Kidney epithelial cell (primary cell): ENCODE data around the gene MPC1. TPM values are rescaled to one million over a fixed set of nuclear protein-coding genes. Genes with fewer than 3 reads are reported as not detected.
"Not testable (repeated sequence)": the region's sequence is repeated elsewhere in the genome, so short reads cannot be mapped to it uniquely, and the experiment has no call there.

Experiments
- DNase-seq: peaks from one replicate; pipeline ENCODE4 v3.0.0-alpha.2; 2010; ENCODE audit warnings: low read depth
- H3K27me3 ChIP-seq: 2 replicates; pipeline ENCODE4 v1.6.0; 2011; ENCODE audit warnings: low read length; ENCODE audit not compliant: control insufficient read depth, insufficient read depth
- H3K36me3 ChIP-seq: 2 replicates; pipeline ENCODE4 v1.5.1; 2011; ENCODE audit warnings: low read length; ENCODE audit not compliant: control insufficient read depth, insufficient read depth
- H3K4me3 ChIP-seq: 2 replicates; pipeline ENCODE4 v1.5.1; 2011; ENCODE audit warnings: low read depth, mild to moderate bottlenecking, control low read depth, low read length
- total RNA-seq: library from RNA; depleted of rRNA; stranded (reverse); fragments of >200 nt; gene quantifications from 2 replicates; pipeline ENCODE4 v1.2.3, GENCODE V29; 2015
- TF ChIP-seq, protein P1 (sequence below): IDR thresholded peaks from 2 replicates; pipeline ENCODE4 v1.5.1; 2011; ENCODE audit warnings: mild to moderate bottlenecking, moderate library complexity, low read length, control low read depth, inconsistent platforms; ENCODE audit not compliant: insufficient read depth, poor library complexity, severe bottlenecking

MPC1 gene
- total RNA-seq, 1 donor from 2014 or later: 20.3 TPM

GRCh38 chr6:166352923-166353322, 29.8 kb downstream of the MPC1 start:
- Histone ChIP-seq H3K36me3 (no peaks in the 10 kb centered on the region), H3K4me3 (no peak overlapping the region), H3K27me3 (no peaks in the 10 kb centered on the region)
- TF ChIP-seq, protein P1, sequence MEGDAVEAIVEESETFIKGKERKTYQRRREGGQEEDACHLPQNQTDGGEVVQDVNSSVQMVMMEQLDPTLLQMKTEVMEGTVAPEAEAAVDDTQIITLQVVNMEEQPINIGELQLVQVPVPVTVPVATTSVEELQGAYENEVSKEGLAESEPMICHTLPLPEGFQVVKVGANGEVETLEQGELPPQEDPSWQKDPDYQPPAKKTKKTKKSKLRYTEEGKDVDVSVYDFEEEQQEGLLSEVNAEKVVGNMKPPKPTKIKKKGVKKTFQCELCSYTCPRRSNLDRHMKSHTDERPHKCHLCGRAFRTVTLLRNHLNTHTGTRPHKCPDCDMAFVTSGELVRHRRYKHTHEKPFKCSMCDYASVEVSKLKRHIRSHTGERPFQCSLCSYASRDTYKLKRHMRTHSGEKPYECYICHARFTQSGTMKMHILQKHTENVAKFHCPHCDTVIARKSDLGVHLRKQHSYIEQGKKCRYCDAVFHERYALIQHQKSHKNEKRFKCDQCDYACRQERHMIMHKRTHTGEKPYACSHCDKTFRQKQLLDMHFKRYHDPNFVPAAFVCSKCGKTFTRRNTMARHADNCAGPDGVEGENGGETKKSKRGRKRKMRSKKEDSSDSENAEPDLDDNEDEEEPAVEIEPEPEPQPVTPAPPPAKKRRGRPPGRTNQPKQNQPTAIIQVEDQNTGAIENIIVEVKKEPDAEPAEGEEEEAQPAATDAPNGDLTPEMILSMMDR: no peak
- DNase-seq: no peak

- no peak for DNase-seq
- no peak overlapping the region for H3K4me3 ChIP-seq
- H3K27me3 ChIP-seq: no peaks in the 10 kb centered on the region
- H3K36me3 ChIP-seq: no peaks in the 10 kb centered on the region
- TF ChIP-seq, protein P1: no peak
Measured at GRCh38 chr6:166351715-166352285, 30.9 kb downstream of the MPC1 start.

GRCh38 chr6:166348305-166348949, 34.3 kb downstream of the MPC1 start:
- TF ChIP-seq, protein P1: no peak
- Histone ChIP-seq H3K27me3 (no peaks in the 10 kb centered on the region), H3K4me3 (no peak overlapping the region), H3K36me3 (no peaks in the 10 kb centered on the region)
- no peak for DNase-seq

- TF ChIP-seq, protein P1: no peak
- H3K36me3 ChIP-seq: no peaks in the 10 kb centered on the region
- no peak overlapping the region for H3K4me3 ChIP-seq
- no peak for DNase-seq
- no peaks in the 10 kb centered on the region for H3K27me3 ChIP-seq
Measured at GRCh38 chr6:166346965-166347364, 35.8 kb downstream of the MPC1 start.

GRCh38 chr6:166346449-166346848, 36.3 kb downstream of the MPC1 start:
- DNase-seq: no peak
- Histone ChIP-seq H3K4me3 (no peak overlapping the region), H3K27me3 (no peaks in the 10 kb centered on the region), H3K36me3 (no peaks in the 10 kb centered on the region)
- TF ChIP-seq, protein P1: no peak

- not testable (repeated sequence) for H3K36me3 ChIP-seq, DNase-seq, H3K4me3 ChIP-seq, H3K27me3 ChIP-seq
Measured at GRCh38 chr6:166345672-166346071, 37.1 kb downstream of the MPC1 start.

DNA sequence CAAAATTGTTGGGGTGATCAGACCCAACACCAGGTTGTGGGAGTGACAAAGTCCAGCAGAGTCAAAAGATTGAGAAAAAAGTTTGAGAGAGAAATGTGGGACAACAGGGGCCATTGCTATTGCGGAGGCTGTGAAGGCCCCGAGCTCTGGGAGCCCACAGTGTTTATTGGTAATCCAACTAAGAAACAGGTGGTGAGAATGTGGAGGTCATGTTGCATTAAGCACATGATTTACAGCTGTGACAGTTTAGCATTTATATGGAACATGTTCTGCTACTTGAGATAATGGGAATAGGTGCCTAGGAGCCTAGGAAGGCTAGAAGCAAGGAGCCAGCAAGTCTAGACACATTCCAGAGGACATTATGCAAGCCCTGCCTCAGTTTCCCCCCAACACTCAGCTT, 37.8 kb downstream of the MPC1 start:
- not testable (repeated sequence) for H3K27me3 ChIP-seq, H3K36me3 ChIP-seq, DNase-seq, H3K4me3 ChIP-seq
